ENCODE results near the gene THAP6. TPM values are rescaled to one million over a fixed set of nuclear protein-coding genes. Genes with fewer than 3 reads are reported as not detected.

The THAP6 gene
- total RNA-seq, 2 donors from 2014 or later = 13.7 to 25.0 TPM

DNA sequence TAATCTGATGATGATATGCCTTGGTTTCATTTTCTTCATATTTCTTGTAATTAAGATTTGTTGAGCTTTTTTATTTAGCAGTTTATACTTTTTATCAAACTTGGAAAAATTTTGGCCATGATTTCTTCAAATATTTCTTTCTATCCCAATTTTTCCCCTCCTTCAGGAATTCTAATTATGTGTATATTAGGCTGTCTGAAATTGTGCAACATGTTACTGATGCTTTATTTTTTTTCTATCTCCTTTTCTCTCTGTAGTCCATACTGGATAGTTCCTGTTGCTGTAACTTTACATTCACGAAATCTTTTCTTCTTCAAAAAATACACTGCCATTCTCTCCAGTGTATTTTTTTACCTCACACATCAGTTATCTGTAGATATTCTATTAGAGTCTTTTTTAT is 10.8 kb downstream of the THAP6 start:
- no peak for DNase-seq
- no peak overlapping the region for H3K4me3 ChIP-seq (ENCODE audit: low read length)
- no peaks in the 10 kb centered on the region for H3K4me1 ChIP-seq (ENCODE audit: control insufficient read depth, insufficient read depth, low read length)
- no peak overlapping the region for H3K9ac ChIP-seq (ENCODE audit: extremely low read depth, low read length, poor library complexity, severe bottlenecking)
- no peaks in the 10 kb centered on the region for H3K9me3 ChIP-seq (ENCODE audit: control insufficient read depth, low read length)
- H3K27ac ChIP-seq (ENCODE audit: low read depth, low read length) = no peak overlapping the region
- H3K4me1 Mint-ChIP-seq = no peaks in the 10 kb centered on the region
- no peaks in the 10 kb centered on the region for H3K27me3 Mint-ChIP-seq (ENCODE audit: insufficient read depth)
- WGBS, 2 experiments (ENCODE audit: insufficient coverage in 1 of 2, insufficient read length in 1 of 2) = 100% methylated on average over 1 of the region's 1 CpG; no CpG with 5 or more reads in 1 of the 2 experiments
- no peaks in the 10 kb centered on the region for H3K27me3 ChIP-seq (ENCODE audit: control insufficient read depth, insufficient read depth, low read length, poor library complexity, severe bottlenecking)
- no peaks in the 10 kb centered on the region for H3K9me3 Mint-ChIP-seq
- peaks cover 52% of the 10 kb centered on the region for H3K36me3 Mint-ChIP-seq (ENCODE audit: low read depth)
- TF ChIP-seq CTCF (conservative IDR thresholded peaks at IDR 0.05) = no peak
- H3K36me3 ChIP-seq (ENCODE audit: control insufficient read depth, insufficient read depth, low read length) = peaks cover 77% of the 10 kb centered on the region
- H3K27ac Mint-ChIP-seq = no peak overlapping the region
- no peak overlapping the region for H3K4me3 Mint-ChIP-seq

DNA sequence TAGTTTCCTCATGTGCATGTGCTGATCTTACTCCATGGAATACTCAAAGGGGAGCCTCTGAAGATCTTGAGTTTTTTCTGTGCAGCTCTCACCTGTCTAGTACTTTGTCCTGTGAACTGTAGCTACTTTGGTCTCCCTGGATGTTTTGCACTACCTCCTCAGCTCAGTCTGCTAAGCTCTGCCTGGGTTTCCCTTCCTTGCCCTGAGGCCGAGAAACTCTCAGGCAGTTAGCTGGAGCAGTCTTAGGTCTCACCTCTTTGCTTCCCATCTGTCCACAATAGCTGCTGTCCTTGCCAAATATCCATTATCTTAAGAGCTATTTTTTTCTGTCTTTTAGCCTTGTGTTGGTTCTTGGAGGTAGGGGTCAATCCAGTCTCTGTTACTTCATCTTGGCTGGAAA is 11.6 kb downstream of the THAP6 start:
- no peak overlapping the region for H3K4me3 ChIP-seq (ENCODE audit: low read length)
- H3K36me3 Mint-ChIP-seq (ENCODE audit: low read depth) = peaks cover 54% of the 10 kb centered on the region
- 71 to 93% methylated on average over 1 of the region's 1 CpG for WGBS, 2 experiments (ENCODE audit: insufficient coverage in 1 of 2, insufficient read length in 1 of 2)

DNA sequence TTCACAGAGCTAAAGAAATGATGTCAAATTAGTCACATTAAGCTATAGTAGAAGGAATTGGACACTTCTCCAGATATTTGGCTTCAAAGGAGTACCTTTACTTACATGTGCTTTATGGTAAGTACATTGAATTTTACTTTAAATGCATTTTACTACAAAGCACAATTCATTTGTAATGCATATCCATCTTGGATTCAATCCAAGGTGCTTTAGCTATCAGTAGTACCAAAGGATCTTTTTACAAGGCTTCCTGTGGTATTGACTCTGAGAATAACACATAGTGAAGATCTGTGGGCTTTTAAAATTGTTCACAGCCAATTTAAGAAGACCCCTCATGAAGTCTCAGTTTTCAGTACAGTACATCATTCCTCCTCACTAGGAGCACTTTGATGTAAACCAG is 13.2 kb downstream of the THAP6 start:
- Histone ChIP-seq H3K36me3 (ENCODE audit: control insufficient read depth, insufficient read depth, low read length) (peaks cover 74% of the 10 kb centered on the region), H3K4me1 (ENCODE audit: control insufficient read depth, insufficient read depth, low read length) (no peaks in the 10 kb centered on the region), H3K27ac (ENCODE audit: low read depth, low read length) (no peak overlapping the region), H3K9me3 (ENCODE audit: control insufficient read depth, low read length) (peaks cover 9% of the 10 kb centered on the region), H3K27me3 (ENCODE audit: control insufficient read depth, insufficient read depth, low read length, poor library complexity, severe bottlenecking) (no peaks in the 10 kb centered on the region), H3K4me3 (ENCODE audit: low read length) (no peak overlapping the region), H3K9ac (ENCODE audit: extremely low read depth, low read length, poor library complexity, severe bottlenecking) (no peak overlapping the region)
- no peak overlapping the region for H3K4me3 Mint-ChIP-seq
- H3K4me1 Mint-ChIP-seq = no peaks in the 10 kb centered on the region
- H3K9me3 Mint-ChIP-seq = peaks cover 13% of the 10 kb centered on the region
- no peaks in the 10 kb centered on the region for H3K27me3 Mint-ChIP-seq (ENCODE audit: insufficient read depth)
- TF ChIP-seq CTCF (conservative IDR thresholded peaks at IDR 0.05) = no peak
- DNase-seq = no peak
- H3K36me3 Mint-ChIP-seq (ENCODE audit: low read depth) = peaks cover 65% of the 10 kb centered on the region
- no peak overlapping the region for H3K27ac Mint-ChIP-seq

More for the DNA sequence above, 11.6 kb downstream of the THAP6 start:
- no peaks in the 10 kb centered on the region for H3K4me1 Mint-ChIP-seq
- no peaks in the 10 kb centered on the region for H3K27me3 ChIP-seq (ENCODE audit: control insufficient read depth, insufficient read depth, low read length, poor library complexity, severe bottlenecking)
- H3K27ac ChIP-seq (ENCODE audit: low read depth, low read length) = no peak overlapping the region
- H3K9me3 Mint-ChIP-seq = no peaks in the 10 kb centered on the region
- no peaks in the 10 kb centered on the region for H3K27me3 Mint-ChIP-seq (ENCODE audit: insufficient read depth)
- peaks cover 2% of the 10 kb centered on the region for H3K9me3 ChIP-seq (ENCODE audit: control insufficient read depth, low read length)
- H3K9ac ChIP-seq (ENCODE audit: extremely low read depth, low read length, poor library complexity, severe bottlenecking) = no peak overlapping the region
- DNase-seq = no peak
- no peaks in the 10 kb centered on the region for H3K4me1 ChIP-seq (ENCODE audit: control insufficient read depth, insufficient read depth, low read length)
- no peak overlapping the region for H3K4me3 Mint-ChIP-seq
- peaks cover 77% of the 10 kb centered on the region for H3K36me3 ChIP-seq (ENCODE audit: control insufficient read depth, insufficient read depth, low read length)
- TF ChIP-seq CTCF (conservative IDR thresholded peaks at IDR 0.05) = no peak
- H3K27ac Mint-ChIP-seq = no peak overlapping the region

All from endodermal cell (in vitro differentiated cells).